ENCODE results near the gene RMDN3.

DNA sequence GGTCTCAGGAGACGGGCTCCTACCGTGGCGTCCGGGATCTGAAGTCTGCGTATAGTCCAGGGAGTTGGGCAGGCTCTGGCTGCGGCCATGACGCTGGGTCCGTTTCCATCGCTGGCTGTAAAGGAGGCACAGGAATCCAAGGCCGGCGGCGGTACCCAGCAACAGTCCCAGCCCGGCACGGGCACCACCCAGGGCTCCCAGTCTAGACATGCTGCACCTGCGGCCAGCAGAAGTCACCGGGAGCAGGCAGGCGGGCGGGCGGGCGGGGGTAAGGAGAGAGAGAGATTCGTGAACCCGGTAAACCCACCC, 526 bp downstream of the RMDN3 start:
- no peak for TF ChIP-seq CTCF (IDR thresholded peaks at IDR 0.05; ENCODE audit: borderline replicate concordance, extremely low read depth, low read length, poor library complexity, severe bottlenecking)
- TF ChIP-seq EZH2 (IDR thresholded peaks at IDR 0.05; ENCODE audit: borderline replicate concordance, low read depth, low read length, severe bottlenecking): no peak
